ENCODE results near the gene PRPF8.

GRCh38 chr17:1730326-1731193 is 45.9 kb upstream of the PRPF8 start:
- TF ChIP-seq EZH2phosphoT487 (IDR thresholded peaks at IDR 0.05; ENCODE audit: insufficient read depth, low read depth) (no peak), EZH2 (IDR thresholded peaks at IDR 0.05; ENCODE audit: insufficient read depth, poor library complexity, severe bottlenecking) (no peak)

All from GM23248 (cell line).